Osteoblast (primary cell): ENCODE results near the gene SLC25A19. TPM values are rescaled to one million over a fixed set of nuclear protein-coding genes. Genes with fewer than 3 reads are reported as not detected.
A peak's percentile ranks its signal among the peaks of the same experiment; 100 is the strongest.

ENCODE experiments used
- DNase-seq: peaks from one replicate; pipeline ENCODE4 v3.0.0; 2011; ENCODE audit warnings: low spot score, mixed read lengths; ENCODE audit not compliant: insufficient read length; ENCODE audit errors: missing footprints
- H2AFZ ChIP-seq: 2 replicates; pipeline ENCODE4 v1.6.0; 2011; ENCODE audit warnings: mild to moderate bottlenecking, low read length
- H3K27ac ChIP-seq: 2 replicates; pipeline ENCODE4 v1.5.1; 2011; ENCODE audit warnings: mild to moderate bottlenecking, low read depth, low read length, moderate library complexity
- H3K27me3 ChIP-seq: 2 replicates; pipeline ENCODE4 v1.6.0; 2012; ENCODE audit warnings: mild to moderate bottlenecking, control low read depth, inconsistent platforms, low read length, moderate library complexity; ENCODE audit not compliant: insufficient read depth
- H3K36me3 ChIP-seq: 2 replicates; pipeline ENCODE4 v1.5.1; 2011; ENCODE audit warnings: mild to moderate bottlenecking, low read length, control low read depth, moderate library complexity; ENCODE audit not compliant: insufficient read depth
- H3K4me1 ChIP-seq: 2 replicates; pipeline ENCODE4 v1.5.1; 2011; ENCODE audit warnings: mild to moderate bottlenecking, low read length, control low read depth, moderate library complexity; ENCODE audit not compliant: insufficient read depth
- H3K4me2 ChIP-seq: 2 replicates; pipeline ENCODE4 v1.6.0; 2011; ENCODE audit warnings: mild to moderate bottlenecking, low read length; ENCODE audit not compliant: insufficient read depth
- H3K4me3 ChIP-seq: fragments of 200-600 bp; sonication (generic); 3 replicates; pipeline ENCODE4 v1.5.1; 2012; ENCODE audit warnings: mild to moderate bottlenecking, low read length, inconsistent platforms; ENCODE audit not compliant: insufficient read depth
- H3K79me2 ChIP-seq: 2 replicates; pipeline ENCODE4 v1.6.0; 2012; ENCODE audit warnings: mild to moderate bottlenecking, low read length, control low read depth, inconsistent platforms; ENCODE audit not compliant: insufficient read depth
- H3K9me3 ChIP-seq: 2 replicates; pipeline ENCODE4 v1.5.1; 2011; ENCODE audit warnings: low read depth, low read length, control low read depth
- H4K20me1 ChIP-seq: 2 replicates; pipeline ENCODE4 v1.6.0; 2012; ENCODE audit warnings: mild to moderate bottlenecking, low read length, control low read depth; ENCODE audit not compliant: insufficient read depth
- total RNA-seq: library from RNA; depleted of rRNA; stranded (reverse); fragments of >200 nt; gene quantifications from 2 replicates; pipeline ENCODE4 v1.2.3, GENCODE V29; 2012
- TF ChIP-seq, protein P1 (sequence below): IDR thresholded peaks from 2 replicates; pipeline ENCODE4 v1.5.1; 2011; ENCODE audit warnings: mild to moderate bottlenecking, low read depth, low read length, moderate library complexity; ENCODE audit errors: extremely low read depth

Gene SLC25A19
- total RNA-seq, 1 donor = 4.7 TPM

- Histone ChIP-seq H3K79me2 (peaks cover 2% of the 10 kb centered on the region), H3K27ac (no peak overlapping the region), H3K4me3 (no peak overlapping the region), H4K20me1 (peaks cover 4% of the 10 kb centered on the region), H3K36me3 (peaks cover 27% of the 10 kb centered on the region), H3K4me1 (peaks cover 8% of the 10 kb centered on the region), H2AFZ (no peak overlapping the region), H3K27me3 (no peaks in the 10 kb centered on the region), H3K4me2 (no peak overlapping the region), H3K9me3 (no peaks in the 10 kb centered on the region)
- TF ChIP-seq, protein P1, sequence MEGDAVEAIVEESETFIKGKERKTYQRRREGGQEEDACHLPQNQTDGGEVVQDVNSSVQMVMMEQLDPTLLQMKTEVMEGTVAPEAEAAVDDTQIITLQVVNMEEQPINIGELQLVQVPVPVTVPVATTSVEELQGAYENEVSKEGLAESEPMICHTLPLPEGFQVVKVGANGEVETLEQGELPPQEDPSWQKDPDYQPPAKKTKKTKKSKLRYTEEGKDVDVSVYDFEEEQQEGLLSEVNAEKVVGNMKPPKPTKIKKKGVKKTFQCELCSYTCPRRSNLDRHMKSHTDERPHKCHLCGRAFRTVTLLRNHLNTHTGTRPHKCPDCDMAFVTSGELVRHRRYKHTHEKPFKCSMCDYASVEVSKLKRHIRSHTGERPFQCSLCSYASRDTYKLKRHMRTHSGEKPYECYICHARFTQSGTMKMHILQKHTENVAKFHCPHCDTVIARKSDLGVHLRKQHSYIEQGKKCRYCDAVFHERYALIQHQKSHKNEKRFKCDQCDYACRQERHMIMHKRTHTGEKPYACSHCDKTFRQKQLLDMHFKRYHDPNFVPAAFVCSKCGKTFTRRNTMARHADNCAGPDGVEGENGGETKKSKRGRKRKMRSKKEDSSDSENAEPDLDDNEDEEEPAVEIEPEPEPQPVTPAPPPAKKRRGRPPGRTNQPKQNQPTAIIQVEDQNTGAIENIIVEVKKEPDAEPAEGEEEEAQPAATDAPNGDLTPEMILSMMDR = no peak
- peak; percentile 92 for DNase-seq
These were observed 26.5 kb upstream of the SLC25A19 start for GRCh38 chr17:75315541-75316243.

DNA sequence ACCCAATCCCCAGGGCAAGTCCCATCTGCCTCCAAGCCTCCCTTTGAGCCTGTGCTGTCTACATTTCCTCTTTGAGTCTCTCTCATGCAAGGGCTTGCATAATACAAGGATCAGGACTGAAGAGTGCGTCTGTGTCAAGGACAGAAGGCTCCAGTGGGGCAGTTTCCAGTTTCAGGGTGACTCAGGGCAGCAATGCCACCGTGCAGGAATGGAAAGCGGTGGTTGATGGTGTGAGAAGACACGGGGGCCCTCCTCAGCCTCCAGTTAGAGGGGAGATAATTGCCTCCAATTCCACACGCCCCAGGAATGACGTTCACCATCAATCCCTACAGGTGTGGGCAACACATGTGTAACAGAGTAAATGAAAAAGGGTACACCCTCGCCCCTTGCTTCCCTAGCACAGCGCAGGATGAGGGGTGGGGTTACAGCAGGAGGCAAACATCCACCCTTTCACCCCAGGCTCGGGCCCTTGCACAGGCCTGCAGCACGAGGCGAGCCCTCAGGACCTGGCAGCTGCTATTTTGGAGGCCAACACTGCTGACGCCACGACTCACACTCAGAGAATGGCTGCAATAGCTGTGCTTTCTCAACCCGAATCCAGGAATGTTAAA, 24.8 kb upstream of the SLC25A19 start:
- no peak overlapping the region for H3K4me3 ChIP-seq
- no peak overlapping the region for H2AFZ ChIP-seq
- DNase-seq = peak; percentile 52
- no peak overlapping the region for H3K27ac ChIP-seq
- peaks cover 17% of the 10 kb centered on the region for H3K36me3 ChIP-seq
- H3K79me2 ChIP-seq = peaks cover 2% of the 10 kb centered on the region
- no peaks in the 10 kb centered on the region for H3K4me1 ChIP-seq
- no peaks in the 10 kb centered on the region for H3K9me3 ChIP-seq
- no peak overlapping the region for H3K4me2 ChIP-seq
- no peaks in the 10 kb centered on the region for H4K20me1 ChIP-seq
- H3K27me3 ChIP-seq = no peaks in the 10 kb centered on the region
- TF ChIP-seq, protein P1 = no peak

- DNase-seq = peak; percentile 68
- TF ChIP-seq, protein P1 = no peak
- H3K27ac ChIP-seq = no peak overlapping the region
- no peaks in the 10 kb centered on the region for H3K4me1 ChIP-seq
- H4K20me1 ChIP-seq = no peaks in the 10 kb centered on the region
- no peak overlapping the region for H2AFZ ChIP-seq
- H3K79me2 ChIP-seq = no peaks in the 10 kb centered on the region
- no peaks in the 10 kb centered on the region for H3K9me3 ChIP-seq
- no peaks in the 10 kb centered on the region for H3K36me3 ChIP-seq
- H3K27me3 ChIP-seq = no peaks in the 10 kb centered on the region
- H3K4me3 ChIP-seq = no peak overlapping the region
- H3K4me2 ChIP-seq = no peak overlapping the region
These were observed 19.7 kb upstream of the SLC25A19 start for GRCh38 chr17:75308732-75309629.
